HG03558 (cell line): ENCODE measurements around the gene SPSB4.
A peak's percentile ranks its signal among the peaks of the same experiment; 100 is the strongest.

ENCODE experiments used
- ATAC-seq: cut with Tn5 transposase; IDR thresholded peaks from one replicate; pipeline ENCODE4 v1.9.1; 2021; ENCODE audit warnings: moderate number of reproducible peaks; ENCODE audit not compliant: unreplicated experiment; ENCODE audit errors: extremely low read depth

SPSB4 gene

GRCh38 chr3:141191097-141191749 lies 140.1 kb downstream of the SPSB4 start:
- ATAC-seq = no peak

- ATAC-seq = peak; percentile 99
These were observed 141.2 kb downstream of the SPSB4 start for GRCh38 chr3:141192345-141192744.

GRCh38 chr3:141193066-141193830 lies 142.1 kb downstream of the SPSB4 start:
- ATAC-seq = no peak
